Dermis microvascular lymphatic vessel endothelial cell (primary cell): Measurements from ENCODE around the gene CDCP1. TPM values are rescaled to one million over a fixed set of nuclear protein-coding genes. Genes with fewer than 3 reads are reported as not detected.
A peak's percentile ranks its signal among the peaks of the same experiment; 100 is the strongest.

Experiments
- DNase-seq, 2 donors: peaks; one replicate each; pipeline versions ENCODE4 v3.0.0 to v3.0.0-alpha.2; 2010; ENCODE audit warnings: low read depth in 2 of 2
- total RNA-seq: library from RNA; depleted of rRNA; stranded (reverse); fragments of >200 nt; gene quantifications from 2 replicates; pipeline ENCODE4 v1.2.1, GENCODE V29; 2014

CDCP1 gene
- total RNA-seq, 1 donor from 2014 or later, result 0.39 TPM

DNA sequence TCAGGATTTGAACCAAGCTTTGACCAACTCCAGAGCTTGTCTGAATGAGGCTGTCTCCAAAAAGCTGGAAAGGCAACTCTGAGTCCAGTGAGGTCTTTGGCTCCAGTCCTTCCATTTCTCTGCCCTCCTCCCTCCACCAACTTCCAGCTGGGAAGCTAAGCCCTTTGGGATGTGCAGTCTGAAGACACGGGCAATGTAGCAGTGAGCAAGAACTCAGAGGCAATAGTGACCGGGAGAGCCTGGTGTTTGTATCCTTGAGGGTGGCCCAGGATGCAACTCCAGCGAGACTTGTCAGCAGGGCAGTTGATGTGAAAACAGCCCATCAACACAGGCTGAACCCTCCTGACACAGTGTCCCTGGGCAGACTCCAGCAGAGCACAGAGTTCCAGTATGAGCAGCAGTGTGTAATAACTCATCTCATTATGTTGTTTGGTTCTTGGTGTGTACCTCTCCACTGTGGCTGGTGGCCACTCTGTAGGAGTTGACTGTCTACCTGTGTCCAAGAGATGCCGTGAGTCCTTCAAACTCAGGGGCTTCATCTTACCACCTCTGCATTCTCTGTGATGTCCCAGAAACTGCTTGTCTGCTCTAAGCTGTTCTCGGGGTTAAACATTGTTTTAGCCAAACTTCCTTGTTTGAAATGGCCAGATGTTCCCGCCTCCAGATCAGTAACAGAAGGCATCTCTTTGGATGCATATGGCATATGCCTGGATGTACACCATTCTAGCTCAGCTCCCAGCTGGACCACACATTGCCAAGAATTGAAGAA, 6.6 kb downstream of the CDCP1 start:
- DNase-seq, result no peak

DNA sequence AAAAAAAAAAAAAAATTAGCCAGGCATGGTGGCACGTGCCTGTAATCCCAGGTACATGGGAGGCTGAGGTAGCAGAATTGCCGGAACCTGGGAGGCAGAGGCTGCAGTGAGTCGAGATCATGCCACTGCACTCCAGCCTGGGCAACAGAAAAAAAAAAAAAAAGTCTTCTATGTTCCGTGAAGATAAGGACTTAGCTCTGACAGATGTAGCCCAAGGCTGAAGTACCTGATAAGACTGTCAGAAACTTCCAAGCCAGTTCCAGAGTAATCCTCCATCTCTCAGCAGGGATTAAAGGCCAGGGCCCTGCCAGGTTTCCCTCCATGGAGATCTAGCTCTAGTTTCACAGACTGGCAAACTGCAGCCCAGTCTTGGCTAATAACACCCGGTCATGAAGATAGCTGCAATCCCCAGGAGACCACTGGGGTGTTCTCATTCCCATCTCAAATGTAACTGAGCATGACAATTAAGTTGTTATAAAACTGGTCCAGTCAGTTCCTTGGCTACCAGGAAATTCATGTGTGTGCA, 8.5 kb downstream of the CDCP1 start:
- no peak for DNase-seq

DNA sequence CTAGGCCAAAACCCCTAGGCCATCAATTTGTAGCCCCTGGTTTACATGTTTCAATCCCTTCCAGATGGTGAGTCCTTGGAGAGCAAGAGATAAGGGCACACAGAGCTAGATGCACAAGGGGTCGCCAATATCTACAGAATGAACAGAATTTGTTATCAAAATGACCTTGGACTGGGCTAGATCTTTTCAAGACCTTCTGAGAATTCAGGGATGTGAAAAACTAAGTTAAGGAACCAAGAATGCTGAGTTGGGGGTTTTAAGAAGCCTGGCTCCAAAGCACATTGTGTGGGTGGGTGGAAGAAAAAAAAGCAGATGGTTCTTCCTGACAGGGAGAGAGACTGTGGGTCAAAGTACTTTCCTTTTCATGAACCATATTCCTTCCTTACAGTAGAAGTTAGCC, 10.2 kb downstream of the CDCP1 start:
- DNase-seq, result no peak

GRCh38 chr3:45134758-45135521, 11.2 kb downstream of the CDCP1 start:
- DNase-seq, result no peak

DNA sequence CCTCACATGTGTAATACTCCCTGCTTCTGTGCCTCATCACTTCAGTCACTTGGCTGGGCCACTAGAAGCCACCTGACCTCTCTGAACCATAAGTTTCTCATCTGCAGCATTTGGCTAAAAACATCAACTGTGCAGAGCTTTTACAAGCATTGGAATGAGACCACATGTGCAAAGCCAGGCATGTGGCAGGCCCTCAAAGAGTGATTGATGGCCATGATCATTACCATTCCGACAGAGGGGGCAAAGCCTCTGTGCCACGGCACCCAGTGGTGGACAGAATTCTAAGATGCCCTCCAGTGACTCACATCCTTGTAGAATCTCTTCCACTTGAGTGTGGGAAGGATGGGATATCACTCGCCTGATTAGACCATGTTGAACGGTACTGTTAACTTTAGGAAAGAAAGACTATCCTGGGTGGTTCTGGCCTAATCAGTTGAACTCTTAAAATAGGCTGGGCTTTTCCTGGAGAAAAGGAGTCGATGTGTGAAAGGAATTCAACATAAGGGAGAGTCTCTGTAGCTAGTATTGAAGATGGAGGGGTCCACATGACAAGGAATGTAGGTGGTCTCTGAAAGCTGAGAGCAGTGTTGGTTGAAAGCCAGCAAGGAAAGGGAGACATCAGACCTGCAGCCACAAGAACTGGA, 13.5 kb downstream of the CDCP1 start:
- no peak for DNase-seq

- DNase-seq, result no peak
Measured at GRCh38 chr3:45131201-45131600, 15.0 kb downstream of the CDCP1 start.

GRCh38 chr3:45130476-45130875, 15.7 kb downstream of the CDCP1 start:
- DNase-seq, result no peak

DNA sequence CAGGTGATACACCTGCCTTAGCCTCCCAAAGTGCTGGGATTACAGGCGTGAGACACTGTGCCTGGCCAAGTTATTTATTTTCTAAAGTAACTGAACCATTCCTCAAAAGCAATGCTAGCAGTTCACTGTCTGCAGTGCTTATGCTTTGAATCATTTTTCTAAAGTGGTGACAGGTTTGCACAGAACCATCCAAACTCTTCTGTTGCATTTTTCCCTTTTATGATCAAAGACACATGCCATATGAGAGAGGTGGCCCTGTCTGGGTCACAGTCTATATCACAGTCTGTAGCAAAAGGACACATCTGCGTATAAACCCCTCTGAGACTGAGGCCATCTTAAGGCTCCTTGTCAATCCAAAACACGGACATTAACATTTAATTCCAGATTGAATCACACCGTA, 17.2 kb downstream of the CDCP1 start:
- DNase-seq, result no peak

DNA sequence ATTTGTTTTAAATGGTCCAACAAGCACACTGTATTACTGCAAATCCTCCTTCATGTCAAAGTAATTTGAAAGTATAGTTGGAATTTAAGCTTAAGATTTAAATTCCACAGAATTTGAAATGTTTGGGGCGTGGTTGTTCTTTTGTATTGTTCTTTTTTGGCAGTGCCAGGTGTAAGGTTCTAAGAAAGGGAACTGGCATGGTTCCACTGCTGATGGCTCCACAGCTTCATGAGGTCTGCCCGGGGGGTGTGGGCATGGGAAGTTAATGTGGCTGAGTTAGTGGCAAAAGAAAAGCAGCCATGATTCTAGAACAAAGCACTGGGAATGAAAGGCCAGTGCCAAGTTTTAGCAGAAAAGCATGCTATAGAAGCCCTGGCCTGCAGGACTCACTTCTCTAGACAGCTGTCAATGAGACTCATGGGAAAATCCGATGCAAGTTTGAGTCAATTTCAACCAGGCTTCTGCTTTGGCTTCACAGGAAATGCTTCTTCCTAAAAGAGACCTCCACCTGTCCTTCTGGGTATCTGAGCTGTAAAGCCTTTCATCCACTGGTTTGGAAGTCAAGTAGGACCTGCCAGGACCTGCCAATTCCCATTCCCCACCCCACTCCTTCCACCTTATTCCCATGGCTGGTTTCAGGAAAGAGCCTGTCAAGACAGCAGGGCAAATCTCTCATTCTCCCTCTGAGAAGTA, 18.9 kb downstream of the CDCP1 start:
- no peak for DNase-seq

- no peak for DNase-seq
Measured at GRCh38 chr3:45126730-45127129, 19.4 kb downstream of the CDCP1 start.

DNA sequence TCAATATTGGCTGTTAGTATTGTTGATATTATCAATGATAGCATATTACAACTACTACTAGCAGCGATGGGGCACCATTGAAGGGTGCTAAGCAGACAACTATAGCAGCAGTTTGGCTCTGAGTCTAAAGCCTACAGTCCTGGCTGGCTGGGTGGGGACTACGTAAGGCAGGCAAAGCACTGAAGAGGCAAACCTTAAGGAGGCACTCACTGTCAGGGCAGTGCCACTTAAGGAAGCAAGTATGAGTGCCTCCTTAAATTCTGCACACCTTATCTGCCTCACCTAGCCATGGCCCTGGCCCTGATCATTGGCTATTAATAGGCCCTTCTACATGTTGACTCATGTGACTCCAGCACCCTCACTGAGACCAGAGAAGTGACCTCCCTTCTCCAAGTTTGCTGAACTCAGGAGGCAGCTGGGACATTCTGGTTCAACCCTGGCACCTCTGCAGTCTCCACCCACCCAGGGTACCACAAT, 20.6 kb downstream of the CDCP1 start:
- no peak for DNase-seq

DNA sequence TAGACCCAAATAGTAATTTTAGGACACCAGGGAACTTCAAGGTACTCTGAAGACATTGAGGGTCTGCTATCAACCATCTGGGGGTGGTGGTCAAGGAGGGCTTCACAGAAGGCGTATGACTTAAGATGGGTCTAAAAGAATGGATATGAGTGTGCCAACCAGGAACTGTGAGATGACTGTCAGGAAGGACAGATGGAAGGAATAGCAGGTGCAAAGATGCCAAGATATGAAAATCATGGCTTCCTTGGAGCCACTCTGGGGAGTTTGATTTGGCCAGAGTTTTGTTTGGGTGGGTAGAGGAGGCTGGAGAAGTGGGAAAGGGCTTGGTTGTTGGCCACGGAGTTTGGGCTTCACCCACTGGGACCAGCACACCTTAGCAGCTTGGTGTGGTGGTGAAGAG, 21.2 kb downstream of the CDCP1 start:
- no peak for DNase-seq

- DNase-seq, result peak in 1 of 2 donors; percentile 28
Measured at GRCh38 chr3:45124352-45124751, 21.8 kb downstream of the CDCP1 start.

GRCh38 chr3:45123581-45124269, 22.5 kb downstream of the CDCP1 start:
- DNase-seq, result peak in 1 of 2 donors; percentile 29

- DNase-seq, result no peak
Measured at GRCh38 chr3:45123030-45123429, 23.1 kb downstream of the CDCP1 start.

- no peak for DNase-seq
Measured at GRCh38 chr3:45120359-45121158, 25.6 kb downstream of the CDCP1 start.

- no peak for DNase-seq
Measured at GRCh38 chr3:45119824-45120358, 26.3 kb downstream of the CDCP1 start.

- no peak for DNase-seq
Measured at GRCh38 chr3:45119376-45119775, 26.8 kb downstream of the CDCP1 start.

- DNase-seq, result no peak
Measured at GRCh38 chr3:45118615-45119071, 27.5 kb downstream of the CDCP1 start.

GRCh38 chr3:45116350-45116749, 29.8 kb downstream of the CDCP1 start:
- DNase-seq, result no peak
